ENCODE data around the gene FAM200C.

The FAM200C gene

DNA sequence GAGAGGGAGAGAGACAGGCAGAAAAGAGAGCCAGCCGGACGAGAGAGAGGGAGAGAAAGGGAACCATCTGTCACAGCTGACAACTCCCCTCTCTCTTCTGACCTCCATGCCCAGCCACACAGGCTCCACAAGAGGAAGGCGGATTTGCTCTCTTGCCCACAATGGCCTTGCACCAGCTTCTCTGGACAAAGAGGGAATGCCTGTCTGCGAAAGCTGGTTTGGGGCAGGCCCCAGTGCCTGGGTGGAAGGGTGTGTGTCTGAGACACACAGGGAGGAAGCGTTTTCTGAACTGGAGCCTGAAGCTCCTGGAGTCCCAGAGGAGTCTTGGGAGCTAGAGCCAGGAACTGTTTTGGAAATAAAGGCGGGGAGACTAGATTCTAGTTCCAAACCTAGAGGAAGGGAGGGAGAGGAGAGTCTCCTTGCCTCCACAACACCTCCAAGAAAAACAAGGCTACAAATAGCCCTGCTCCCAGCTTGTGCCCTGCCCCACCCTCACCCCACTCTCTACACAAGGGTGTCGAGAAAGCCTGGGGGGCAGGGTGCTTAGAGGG lies 41.9 kb downstream of the FAM200C start:
- Histone ChIP-seq H3K4me1 (ENCODE audit: low read depth, poor library complexity, severe bottlenecking) (no peaks in the 10 kb centered on the region), H3K4me2 (no peak overlapping the region), H3K79me2 (ENCODE audit: insufficient read depth, low read depth) (no peaks in the 10 kb centered on the region), H2AFZ (ENCODE audit: low read depth) (no peak overlapping the region), H3K9ac (no peak overlapping the region), H3K27me3 (ENCODE audit: insufficient read depth, low read depth) (no peaks in the 10 kb centered on the region), H3K4me3 (IDR thresholded peaks at IDR 0.05; ENCODE audit: insufficient read depth, low read depth, low read length) (no peak overlapping the region), H3K36me3 (ENCODE audit: insufficient read depth) (no peaks in the 10 kb centered on the region), H3K27ac (no peak overlapping the region), H4K20me1 (ENCODE audit: insufficient read depth) (no peaks in the 10 kb centered on the region)
- TF ChIP-seq, protein P1, sequence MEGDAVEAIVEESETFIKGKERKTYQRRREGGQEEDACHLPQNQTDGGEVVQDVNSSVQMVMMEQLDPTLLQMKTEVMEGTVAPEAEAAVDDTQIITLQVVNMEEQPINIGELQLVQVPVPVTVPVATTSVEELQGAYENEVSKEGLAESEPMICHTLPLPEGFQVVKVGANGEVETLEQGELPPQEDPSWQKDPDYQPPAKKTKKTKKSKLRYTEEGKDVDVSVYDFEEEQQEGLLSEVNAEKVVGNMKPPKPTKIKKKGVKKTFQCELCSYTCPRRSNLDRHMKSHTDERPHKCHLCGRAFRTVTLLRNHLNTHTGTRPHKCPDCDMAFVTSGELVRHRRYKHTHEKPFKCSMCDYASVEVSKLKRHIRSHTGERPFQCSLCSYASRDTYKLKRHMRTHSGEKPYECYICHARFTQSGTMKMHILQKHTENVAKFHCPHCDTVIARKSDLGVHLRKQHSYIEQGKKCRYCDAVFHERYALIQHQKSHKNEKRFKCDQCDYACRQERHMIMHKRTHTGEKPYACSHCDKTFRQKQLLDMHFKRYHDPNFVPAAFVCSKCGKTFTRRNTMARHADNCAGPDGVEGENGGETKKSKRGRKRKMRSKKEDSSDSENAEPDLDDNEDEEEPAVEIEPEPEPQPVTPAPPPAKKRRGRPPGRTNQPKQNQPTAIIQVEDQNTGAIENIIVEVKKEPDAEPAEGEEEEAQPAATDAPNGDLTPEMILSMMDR (conservative IDR thresholded peaks at IDR 0.05; ENCODE audit: low read depth, low read length): no peak

DNA sequence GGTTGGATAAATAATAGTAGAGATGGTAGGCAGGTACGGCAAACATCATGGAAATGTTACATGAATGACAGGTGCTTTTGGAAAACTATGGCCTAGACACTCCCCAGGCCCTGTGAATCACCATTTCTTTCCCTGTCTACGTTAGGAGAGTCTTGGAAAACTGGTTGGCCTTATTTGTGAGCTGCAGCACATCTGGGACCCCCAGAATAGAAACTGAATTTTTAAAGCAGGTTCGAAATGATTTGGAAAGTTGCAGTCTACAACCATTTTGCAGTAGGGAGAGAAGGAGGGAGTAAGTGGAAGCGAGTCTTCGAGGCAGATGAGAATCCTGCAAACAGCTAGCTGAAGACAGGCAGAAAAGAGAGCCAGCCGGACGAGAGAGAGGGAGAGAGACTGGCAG lies 42.5 kb downstream of the FAM200C start:
- no peak overlapping the region for H2AFZ ChIP-seq (ENCODE audit: low read depth)
- H3K27ac ChIP-seq: no peak overlapping the region
- H3K4me3 ChIP-seq (IDR thresholded peaks at IDR 0.05; ENCODE audit: insufficient read depth, low read depth, low read length): no peak overlapping the region
- TF ChIP-seq, protein P1 (conservative IDR thresholded peaks at IDR 0.05; ENCODE audit: low read depth, low read length): no peak
- H3K9ac ChIP-seq: no peak overlapping the region
- H3K4me1 ChIP-seq (ENCODE audit: low read depth, poor library complexity, severe bottlenecking): no peaks in the 10 kb centered on the region
- no peaks in the 10 kb centered on the region for H3K36me3 ChIP-seq (ENCODE audit: insufficient read depth)
- H3K27me3 ChIP-seq (ENCODE audit: insufficient read depth, low read depth): no peaks in the 10 kb centered on the region
- no peaks in the 10 kb centered on the region for H3K79me2 ChIP-seq (ENCODE audit: insufficient read depth, low read depth)
- no peaks in the 10 kb centered on the region for H4K20me1 ChIP-seq (ENCODE audit: insufficient read depth)
- no peak overlapping the region for H3K4me2 ChIP-seq

DNA sequence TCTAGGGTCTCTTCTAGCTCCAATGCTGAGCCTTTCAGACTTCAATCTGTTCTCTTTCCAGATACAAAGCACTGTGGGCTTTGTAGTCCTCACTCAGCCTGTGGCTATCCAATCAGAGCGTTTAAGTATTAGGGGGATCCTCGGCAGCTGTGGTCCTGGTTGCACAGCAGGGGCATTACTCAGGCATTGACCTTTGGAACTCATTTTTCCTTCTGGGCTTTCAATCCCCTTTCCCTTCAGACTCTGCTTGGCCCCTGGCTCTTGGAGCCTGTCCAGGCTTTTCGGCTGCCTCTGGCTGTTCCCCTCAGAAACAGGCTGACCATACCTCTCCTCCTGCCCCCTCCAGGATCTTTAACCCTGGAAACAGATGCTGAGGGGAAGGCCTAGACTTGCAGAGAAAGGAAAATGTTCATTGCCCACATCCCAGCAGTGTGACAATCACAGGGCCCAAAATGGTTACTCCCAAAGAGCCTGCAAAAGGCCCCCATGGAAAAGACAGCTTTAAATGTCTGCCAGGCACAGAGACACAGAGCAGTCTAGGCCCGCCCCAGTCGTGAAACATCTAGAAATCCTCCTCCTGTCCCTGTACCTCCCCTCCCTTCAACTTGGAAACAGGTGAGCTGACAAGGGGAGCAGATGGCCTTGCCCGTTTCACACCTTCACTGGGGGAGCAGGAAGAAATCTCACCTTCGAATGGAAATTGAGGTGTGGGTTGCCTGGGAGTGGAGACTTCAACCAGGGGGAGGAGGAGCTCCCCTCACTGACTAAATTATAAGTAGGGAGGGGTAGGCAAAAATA lies 43.1 kb downstream of the FAM200C start:
- TF ChIP-seq, protein P1 (conservative IDR thresholded peaks at IDR 0.05; ENCODE audit: low read depth, low read length): no peak
- Histone ChIP-seq H3K27me3 (ENCODE audit: insufficient read depth, low read depth) (no peaks in the 10 kb centered on the region), H3K4me2 (no peak overlapping the region), H4K20me1 (ENCODE audit: insufficient read depth) (no peaks in the 10 kb centered on the region), H2AFZ (ENCODE audit: low read depth) (no peak overlapping the region), H3K9ac (no peak overlapping the region), H3K4me1 (ENCODE audit: low read depth, poor library complexity, severe bottlenecking) (no peaks in the 10 kb centered on the region), H3K79me2 (ENCODE audit: insufficient read depth, low read depth) (no peaks in the 10 kb centered on the region), H3K4me3 (IDR thresholded peaks at IDR 0.05; ENCODE audit: insufficient read depth, low read depth, low read length) (no peak overlapping the region), H3K27ac (no peak overlapping the region), H3K36me3 (ENCODE audit: insufficient read depth) (no peaks in the 10 kb centered on the region)

DNA sequence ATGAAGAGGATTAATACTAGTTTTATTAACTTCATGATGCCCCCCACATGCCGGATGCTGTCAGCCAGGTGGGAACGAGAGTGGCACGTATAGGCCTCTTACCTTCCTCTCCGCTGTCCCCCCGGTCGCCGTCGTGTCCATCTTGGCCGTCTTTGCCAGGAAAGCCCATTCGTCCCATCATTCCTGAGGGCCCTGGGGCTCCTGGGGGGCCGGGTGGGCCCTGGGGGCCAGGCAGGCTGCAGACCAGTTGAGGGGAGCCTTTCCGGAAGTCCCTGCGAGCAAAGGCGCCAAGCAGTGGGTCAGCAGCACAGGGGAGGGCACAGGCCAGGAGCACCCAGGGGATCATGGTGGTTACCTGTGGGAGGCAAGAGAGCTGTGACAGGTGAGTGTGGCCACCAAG lies 45.2 kb downstream of the FAM200C start:
- H3K27ac ChIP-seq: no peak overlapping the region
- no peak overlapping the region for H3K4me3 ChIP-seq (IDR thresholded peaks at IDR 0.05; ENCODE audit: insufficient read depth, low read depth, low read length)
- TF ChIP-seq, protein P1 (conservative IDR thresholded peaks at IDR 0.05; ENCODE audit: low read depth, low read length): no peak
- H3K27me3 ChIP-seq (ENCODE audit: insufficient read depth, low read depth): no peaks in the 10 kb centered on the region
- no peaks in the 10 kb centered on the region for H4K20me1 ChIP-seq (ENCODE audit: insufficient read depth)
- no peaks in the 10 kb centered on the region for H3K36me3 ChIP-seq (ENCODE audit: insufficient read depth)
- no peak overlapping the region for H2AFZ ChIP-seq (ENCODE audit: low read depth)
- H3K4me1 ChIP-seq (ENCODE audit: low read depth, poor library complexity, severe bottlenecking): no peaks in the 10 kb centered on the region
- no peak overlapping the region for H3K4me2 ChIP-seq
- H3K9ac ChIP-seq: no peak overlapping the region
- no peaks in the 10 kb centered on the region for H3K79me2 ChIP-seq (ENCODE audit: insufficient read depth, low read depth)
